Spinal cord (tissue), 10 donors: Measurements from ENCODE around the gene PCBD2. TPM values are rescaled to one million over a fixed set of nuclear protein-coding genes. Genes with fewer than 3 reads are reported as not detected.

Experiments used
- DNase-seq, 6 donors: peaks; one replicate each; pipeline versions ENCODE4 v3.0.0 to v3.0.0-alpha.2; 2013 to 2015; ENCODE audit warnings: low spot score in 6 of 6, low read depth in 4 of 6
- H3K27ac ChIP-seq: one replicate; pipeline ENCODE4 v1.5.1; 2013; ENCODE audit warnings: low read depth, low read length, control low read depth
- H3K27me3 ChIP-seq: one replicate; pipeline ENCODE4 v1.6.1; 2013; ENCODE audit warnings: low read length; ENCODE audit not compliant: control insufficient read depth, insufficient read depth
- H3K36me3 ChIP-seq: one replicate; pipeline ENCODE4 v1.6.1; 2013; ENCODE audit warnings: low read length; ENCODE audit not compliant: control insufficient read depth, insufficient read depth
- H3K4me1 ChIP-seq: one replicate; pipeline ENCODE4 v1.6.1; 2013; ENCODE audit warnings: low read length; ENCODE audit not compliant: control insufficient read depth, insufficient read depth
- H3K4me3 ChIP-seq: one replicate; pipeline ENCODE4 v1.5.1; 2013; ENCODE audit warnings: low read depth, low read length, control low read depth
- H3K9me3 ChIP-seq: one replicate; pipeline ENCODE4 v1.6.1; 2013; ENCODE audit warnings: low read length; ENCODE audit not compliant: control insufficient read depth, insufficient read depth
- WGBS: methylation state at CpG from one replicate; pipeline ENCODE4 v1.1.5; 2013; ENCODE audit warnings: missing lambda C conversion rate; ENCODE audit not compliant: insufficient coverage; 5-methylcytosine and 5-hydroxymethylcytosine counted together
- polyA plus RNA-seq, 2 donors: library from polyadenylated mRNA; unstranded; fragments of 120-200 nt; gene quantifications; one replicate each; pipeline ENCODE4 v1.2.1, GENCODE V29; 2013; ENCODE audit not compliant: insufficient read length in 2 of 2
- total RNA-seq, 2 donors: library from RNA; depleted of rRNA in 1 of 2; stranded (reverse); fragments of 120-200 nt in 1 of 2; fragments of >200 nt in 1 of 2; gene quantifications; one replicate each; pipeline versions ENCODE4 v1.2.3 to v1.2.4, GENCODE V29; 2013 to 2014
- donor health status: healthy.

The PCBD2 gene
- total and polyA plus RNA-seq, 4 donors = 9.4 to 12.9 (median 11.4) TPM

DNA sequence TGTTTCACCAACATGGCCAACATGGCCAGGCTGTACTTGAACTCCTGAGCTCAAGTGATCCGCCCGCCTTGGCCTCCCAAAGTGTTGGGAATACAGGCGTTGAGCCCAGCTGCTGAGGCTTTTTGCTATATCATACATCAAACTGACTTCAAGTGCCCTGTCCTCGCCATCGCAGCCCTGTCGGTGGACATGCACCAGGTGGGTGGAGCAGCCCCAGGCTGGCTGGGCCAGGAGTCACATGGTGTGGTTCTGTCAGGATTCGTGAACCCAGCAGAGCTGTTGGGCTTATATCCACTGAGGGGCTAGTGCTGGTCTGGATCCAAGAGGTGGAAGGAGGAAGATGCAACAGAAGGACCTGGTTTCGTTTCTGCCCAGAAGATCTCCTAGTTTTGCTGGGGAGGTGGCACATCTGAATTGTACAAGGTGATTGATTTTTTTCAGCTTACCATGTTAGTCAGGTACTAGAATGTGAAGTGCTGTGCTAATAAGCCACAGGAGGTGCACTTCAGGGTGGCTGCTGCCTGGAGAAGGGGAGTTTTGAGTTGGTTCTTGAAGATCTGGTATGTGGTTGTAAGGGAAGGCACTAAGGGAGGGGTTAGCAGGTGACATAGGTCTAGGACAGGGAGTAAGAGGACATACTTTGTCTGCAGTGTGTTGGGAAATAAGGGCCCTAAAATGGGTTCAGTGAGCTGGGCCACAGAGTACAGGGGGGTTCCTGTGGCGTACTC, 16.1 kb downstream of the PCBD2 start:
- Histone ChIP-seq H3K27ac (no peak overlapping the region), H3K9me3 (no peaks in the 10 kb centered on the region), H3K27me3 (no peaks in the 10 kb centered on the region), H3K4me3 (no peak overlapping the region), H3K36me3 (peaks cover 16% of the 10 kb centered on the region), H3K4me1 (no peaks in the 10 kb centered on the region)
- DNase-seq = no peak
- WGBS = 95% methylated on average over 9 of the region's 9 CpGs

- Histone ChIP-seq H3K27ac (no peak overlapping the region), H3K4me3 (no peak overlapping the region), H3K4me1 (no peaks in the 10 kb centered on the region), H3K36me3 (peaks cover 3% of the 10 kb centered on the region), H3K27me3 (no peaks in the 10 kb centered on the region), H3K9me3 (no peaks in the 10 kb centered on the region)
- no CpG with 5 or more reads among the region's 3 CpGs for WGBS
- no peak for DNase-seq
Observed at GRCh38 chr5:134932508-134932907, 27.6 kb downstream of the PCBD2 start.

- no peak overlapping the region for H3K4me3 ChIP-seq
Observed at GRCh38 chr5:134934202-134934601, 29.3 kb downstream of the PCBD2 start.

DNA sequence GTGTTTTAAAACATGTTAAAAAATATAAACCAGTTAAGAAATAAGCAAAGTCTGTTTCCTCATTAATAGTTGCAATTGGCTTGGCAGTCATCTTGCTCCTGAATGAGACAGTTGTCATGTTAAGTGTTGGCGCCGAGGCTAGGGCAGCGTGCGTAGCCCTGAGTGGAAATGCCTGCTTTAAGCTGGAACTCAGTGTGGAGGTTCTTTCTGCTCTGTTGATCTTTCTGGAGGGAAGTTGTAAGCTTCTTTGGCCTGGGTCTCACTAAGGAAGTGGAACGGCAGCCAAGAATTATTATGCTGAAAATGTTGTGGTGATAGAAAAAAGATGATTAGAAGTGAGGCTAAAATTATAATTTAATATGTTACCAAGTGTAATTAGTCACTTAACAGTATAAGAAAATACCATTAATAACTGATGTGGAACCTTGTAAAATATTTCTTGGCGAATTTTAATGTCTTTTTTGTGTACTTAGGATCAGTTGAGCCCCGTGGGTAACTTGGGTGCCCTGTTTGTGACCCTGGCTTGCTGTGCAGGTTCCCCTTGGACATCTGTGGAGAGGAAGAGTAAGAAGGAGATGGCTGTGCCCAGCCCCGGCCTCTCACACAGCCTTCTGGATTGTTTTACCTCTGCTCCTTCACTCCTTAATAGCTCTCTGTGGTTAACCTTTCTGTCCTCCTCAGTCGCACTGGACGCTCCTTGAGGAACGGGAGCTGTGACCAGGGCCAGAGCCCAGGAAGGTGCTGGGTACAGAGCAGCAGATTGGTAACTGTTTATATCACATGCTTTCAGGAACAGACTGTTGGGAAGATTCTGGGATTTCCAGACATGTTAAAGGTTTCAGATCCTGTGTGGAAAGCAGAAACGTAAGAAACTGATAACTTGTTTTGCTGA, 31.0 kb downstream of the PCBD2 start:
- DNase-seq = no peak
- Histone ChIP-seq H3K4me1 (no peaks in the 10 kb centered on the region), H3K27ac (no peak overlapping the region), H3K27me3 (no peaks in the 10 kb centered on the region), H3K4me3 (no peak overlapping the region), H3K36me3 (peaks cover 5% of the 10 kb centered on the region), H3K9me3 (no peaks in the 10 kb centered on the region)
- 89% methylated on average over 9 of the region's 12 CpGs for WGBS

More at GRCh38 chr5:134934202-134934601, 29.3 kb downstream of the PCBD2 start:
- Histone ChIP-seq H3K4me1 (no peaks in the 10 kb centered on the region), H3K27ac (no peak overlapping the region), H3K27me3 (no peaks in the 10 kb centered on the region), H3K9me3 (no peaks in the 10 kb centered on the region), H3K36me3 (peaks cover 3% of the 10 kb centered on the region)
- no peak for DNase-seq
- WGBS = no CpG with 5 or more reads among the region's 5 CpGs

- Histone ChIP-seq H3K9me3 (no peaks in the 10 kb centered on the region), H3K4me3 (no peak overlapping the region), H3K27ac (no peak overlapping the region), H3K36me3 (peaks cover 5% of the 10 kb centered on the region), H3K27me3 (no peaks in the 10 kb centered on the region), H3K4me1 (no peaks in the 10 kb centered on the region)
- WGBS = 92% methylated on average over 7 of the region's 8 CpGs
- DNase-seq = no peak
Observed at GRCh38 chr5:134937526-134937925, 32.6 kb downstream of the PCBD2 start.

- WGBS = 88% methylated on average over 6 of the region's 6 CpGs
- no peak for DNase-seq
Observed at GRCh38 chr5:134938030-134938429, 33.1 kb downstream of the PCBD2 start.

DNA sequence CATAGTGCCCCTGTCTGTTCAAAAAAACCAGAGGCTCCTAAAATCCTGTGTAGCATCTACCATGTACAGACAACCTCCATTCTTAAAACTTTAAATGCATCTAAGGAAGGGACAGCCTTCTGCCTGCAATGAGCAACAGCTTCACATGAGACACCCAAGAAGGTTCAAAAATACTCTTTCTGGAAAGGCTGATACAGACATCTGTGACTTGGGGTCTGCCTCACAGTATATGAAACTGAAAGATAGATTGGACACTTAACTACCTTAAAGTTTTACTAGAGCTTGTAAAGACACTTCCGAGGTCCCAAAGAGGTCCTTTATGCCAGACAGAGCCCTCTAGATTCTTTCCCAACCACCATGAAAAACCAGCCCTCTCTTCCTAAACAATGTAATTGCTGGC, 34.6 kb downstream of the PCBD2 start:
- H3K36me3 ChIP-seq = peaks cover 2% of the 10 kb centered on the region
- H3K4me3 ChIP-seq = no peak overlapping the region
- no peak overlapping the region for H3K27ac ChIP-seq
- H3K27me3 ChIP-seq = no peaks in the 10 kb centered on the region
- no CpG with 5 or more reads among the region's 1 CpG for WGBS
- no peaks in the 10 kb centered on the region for H3K4me1 ChIP-seq
- no peak for DNase-seq
- H3K9me3 ChIP-seq = no peaks in the 10 kb centered on the region

More at GRCh38 chr5:134938030-134938429, 33.1 kb downstream of the PCBD2 start:
- H3K4me3 ChIP-seq = no peak overlapping the region
- H3K27me3 ChIP-seq = no peaks in the 10 kb centered on the region
- H3K9me3 ChIP-seq = no peaks in the 10 kb centered on the region
- no peak overlapping the region for H3K27ac ChIP-seq
- no peaks in the 10 kb centered on the region for H3K4me1 ChIP-seq
- peaks cover 5% of the 10 kb centered on the region for H3K36me3 ChIP-seq

GRCh38 chr5:134943547-134943946, 38.6 kb downstream of the PCBD2 start:
- Histone ChIP-seq H3K4me3 (no peak overlapping the region), H3K9me3 (no peaks in the 10 kb centered on the region), H3K4me1 (no peaks in the 10 kb centered on the region), H3K27me3 (no peaks in the 10 kb centered on the region), H3K36me3 (peaks cover 2% of the 10 kb centered on the region), H3K27ac (no peak overlapping the region)
- WGBS = 57% methylated on average over 1 of the region's 1 CpG
- DNase-seq = no peak

- H3K27ac ChIP-seq = no peak overlapping the region
- no peaks in the 10 kb centered on the region for H3K4me1 ChIP-seq
- no peaks in the 10 kb centered on the region for H3K9me3 ChIP-seq
- DNase-seq = no peak
- H3K27me3 ChIP-seq = no peaks in the 10 kb centered on the region
- peaks cover 2% of the 10 kb centered on the region for H3K36me3 ChIP-seq
- no peak overlapping the region for H3K4me3 ChIP-seq
- no CpG with 5 or more reads among the region's 1 CpG for WGBS
Observed at GRCh38 chr5:134944630-134945029, 39.7 kb downstream of the PCBD2 start.
